GM18873 (cell line): Measurements from ENCODE around the gene RAP1GAP.

ENCODE experiments used
- ATAC-seq: cut with Tn5 transposase; IDR thresholded peaks from one replicate; pipeline ENCODE4 v1.9.1; 2021; ENCODE audit warnings: mild to moderate bottlenecking, moderate library complexity, moderate number of reproducible peaks; ENCODE audit not compliant: unreplicated experiment, low FRiP score

Gene RAP1GAP

DNA sequence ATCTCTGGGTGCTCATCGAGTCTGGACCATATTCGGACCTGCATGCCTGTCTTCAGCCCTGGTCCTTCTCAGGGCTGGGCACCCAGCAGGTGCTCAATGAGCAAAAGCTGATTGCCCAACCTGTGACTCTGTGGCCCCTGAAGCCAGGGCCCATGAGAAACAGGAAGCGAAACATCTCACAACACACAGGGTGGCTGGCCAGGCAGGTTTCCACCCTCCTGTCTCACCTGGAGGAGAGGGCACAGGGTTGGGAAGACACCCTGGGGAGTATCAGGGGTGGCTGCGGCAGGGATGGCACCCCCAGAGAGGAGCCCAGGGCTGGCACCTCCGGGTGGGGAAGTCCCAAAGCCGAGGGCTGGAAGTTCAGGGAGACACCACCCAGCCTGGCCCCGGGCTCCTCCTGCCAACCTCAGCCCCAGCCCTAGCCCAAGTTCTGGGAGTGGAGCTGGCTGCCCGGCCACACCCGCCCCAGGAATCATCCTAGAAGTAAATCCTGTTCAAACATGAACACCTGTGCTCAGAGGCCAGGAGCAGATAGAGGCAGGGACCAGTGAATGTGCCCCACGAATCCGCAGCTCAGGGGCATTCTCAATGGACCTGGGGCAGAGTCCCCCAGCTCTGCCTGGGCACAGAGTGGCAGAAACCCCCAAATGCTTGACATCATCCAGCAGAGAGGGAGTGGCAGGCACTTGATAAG is 54.6 kb downstream of the RAP1GAP start:
- no peak for ATAC-seq

DNA sequence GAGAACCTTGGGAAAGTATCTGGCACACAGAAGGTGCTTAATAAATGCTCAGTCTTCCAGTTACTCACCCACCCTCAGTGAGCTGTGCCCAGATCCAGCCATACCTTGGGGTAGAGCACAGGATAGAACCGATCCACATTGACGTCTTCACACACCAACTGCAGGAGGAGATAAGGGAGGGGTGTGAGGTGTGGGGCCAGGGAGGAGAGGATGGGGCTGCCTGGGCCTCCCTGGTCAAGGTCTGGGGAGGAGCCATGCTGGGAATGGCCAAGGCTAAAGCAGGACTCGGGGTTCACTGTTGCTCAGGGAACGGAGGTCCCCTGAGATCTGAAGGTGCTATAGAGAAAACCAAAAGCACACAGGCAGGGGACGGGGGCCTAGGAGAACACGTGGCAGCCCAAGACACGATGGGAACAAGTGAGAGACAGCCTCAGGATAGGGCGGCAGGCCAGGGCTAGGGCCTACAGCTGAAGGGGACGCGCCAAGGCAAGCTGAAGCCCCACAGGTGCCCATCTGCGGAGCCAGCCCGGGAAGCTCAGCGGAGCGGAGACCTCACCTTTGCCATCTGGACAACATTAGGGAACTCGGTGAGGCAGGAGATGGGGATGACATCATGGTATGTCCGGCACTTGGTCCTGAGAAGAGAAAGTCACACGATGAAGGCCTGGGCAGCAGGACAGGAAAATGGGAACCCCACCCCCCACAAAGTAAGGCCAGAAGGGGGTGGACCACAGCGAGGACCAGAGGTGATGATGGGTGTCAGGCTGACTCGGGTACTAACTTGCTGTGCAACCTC is 55.9 kb downstream of the RAP1GAP start:
- ATAC-seq, result no peak

DNA sequence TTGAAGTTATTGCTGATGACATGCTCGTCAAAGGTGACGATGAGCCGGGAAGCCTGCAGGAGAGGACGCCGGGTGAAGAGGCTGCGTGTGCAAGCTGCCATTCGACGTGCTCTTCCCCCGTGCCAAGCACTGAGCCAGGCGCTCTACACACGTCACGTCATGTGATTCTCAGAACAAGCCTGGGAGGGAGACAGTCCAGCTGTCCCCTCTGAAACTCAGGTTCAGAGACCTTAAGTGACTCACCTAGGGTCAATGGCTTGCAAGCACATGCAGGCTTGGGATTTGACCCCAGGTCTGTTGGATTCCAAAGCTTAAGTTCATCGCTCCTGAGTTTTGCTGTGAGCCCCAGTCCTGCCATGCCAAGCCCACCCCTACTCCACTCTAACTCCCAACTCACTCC is 57.1 kb downstream of the RAP1GAP start:
- no peak for ATAC-seq

DNA sequence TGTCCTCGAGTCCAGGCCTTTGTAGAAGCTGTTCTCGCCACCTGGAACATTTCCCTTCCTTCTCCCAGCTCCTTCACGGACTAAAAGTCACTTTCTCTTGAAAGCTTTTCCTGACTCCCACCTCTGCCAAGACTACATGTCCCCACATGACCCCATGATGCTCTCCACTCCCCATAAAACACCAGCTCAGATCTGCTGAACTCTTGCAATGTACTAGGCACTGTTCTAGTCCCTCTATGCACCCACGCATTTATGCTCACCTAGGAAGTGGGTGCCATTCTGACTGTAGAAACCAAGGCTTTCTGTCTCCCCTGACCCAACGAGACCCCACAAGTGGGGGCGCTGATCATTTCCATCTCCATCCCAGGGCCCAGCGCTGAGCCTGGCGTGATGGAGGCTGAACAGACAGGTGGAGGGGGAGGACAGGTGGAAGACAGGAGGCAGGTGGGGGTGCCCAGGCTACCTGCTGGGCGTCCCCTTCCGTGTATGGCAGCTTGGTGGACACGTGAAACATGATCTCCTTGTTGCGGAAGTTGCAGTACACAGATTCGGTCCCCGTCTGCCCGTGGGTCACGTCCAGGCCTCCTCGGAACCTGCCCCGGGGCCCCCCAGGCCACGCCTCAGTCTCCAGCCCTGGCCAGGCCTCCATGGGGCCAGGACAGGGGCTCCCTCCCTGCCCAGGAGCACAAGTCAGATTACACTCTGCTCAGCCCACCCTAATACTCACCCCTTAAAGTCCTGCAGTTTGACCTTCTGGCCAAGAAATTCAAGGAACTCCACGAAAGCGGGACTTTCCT is 58.0 kb downstream of the RAP1GAP start:
- ATAC-seq, result no peak

DNA sequence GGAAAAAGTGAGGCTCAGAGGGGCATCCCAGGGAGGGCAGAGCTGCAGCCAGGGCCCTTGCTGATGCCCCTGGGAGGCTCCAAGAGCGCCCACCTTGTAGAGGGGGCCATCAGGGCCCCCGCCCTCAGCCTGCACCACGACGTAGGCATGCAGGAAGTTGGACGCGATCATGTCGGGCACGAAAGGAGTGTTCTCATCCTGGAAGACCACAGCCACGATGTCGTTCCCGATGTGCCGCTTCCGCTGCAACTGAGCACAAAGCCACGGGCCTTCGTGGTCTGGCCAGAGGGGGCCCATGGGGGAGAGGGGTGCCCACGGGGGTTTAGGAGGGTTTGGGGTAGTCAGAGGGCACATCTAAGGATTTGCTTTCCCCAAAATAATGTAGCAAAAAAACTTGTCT is 59.1 kb downstream of the RAP1GAP start:
- ATAC-seq, result no peak

DNA sequence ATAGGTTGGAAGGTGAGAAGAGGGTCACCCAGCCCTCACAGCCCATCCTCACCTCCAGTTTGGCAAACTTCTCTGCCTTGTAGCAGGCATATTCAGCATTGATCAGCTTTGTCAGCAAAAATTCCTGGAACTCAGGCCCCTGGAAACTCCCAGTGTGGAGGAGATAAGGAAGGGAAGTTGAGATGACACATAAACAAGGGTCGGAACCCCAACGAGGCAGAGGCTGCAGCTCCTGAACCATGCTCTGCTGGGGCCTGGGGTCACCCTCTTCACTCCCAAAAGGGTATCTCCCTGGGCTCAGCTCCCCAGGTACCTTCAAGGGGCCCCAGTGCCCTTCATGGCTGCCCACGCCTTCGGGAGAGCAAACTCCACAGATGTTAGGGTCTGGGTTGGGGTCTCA is 60.4 kb downstream of the RAP1GAP start:
- no peak for ATAC-seq

DNA sequence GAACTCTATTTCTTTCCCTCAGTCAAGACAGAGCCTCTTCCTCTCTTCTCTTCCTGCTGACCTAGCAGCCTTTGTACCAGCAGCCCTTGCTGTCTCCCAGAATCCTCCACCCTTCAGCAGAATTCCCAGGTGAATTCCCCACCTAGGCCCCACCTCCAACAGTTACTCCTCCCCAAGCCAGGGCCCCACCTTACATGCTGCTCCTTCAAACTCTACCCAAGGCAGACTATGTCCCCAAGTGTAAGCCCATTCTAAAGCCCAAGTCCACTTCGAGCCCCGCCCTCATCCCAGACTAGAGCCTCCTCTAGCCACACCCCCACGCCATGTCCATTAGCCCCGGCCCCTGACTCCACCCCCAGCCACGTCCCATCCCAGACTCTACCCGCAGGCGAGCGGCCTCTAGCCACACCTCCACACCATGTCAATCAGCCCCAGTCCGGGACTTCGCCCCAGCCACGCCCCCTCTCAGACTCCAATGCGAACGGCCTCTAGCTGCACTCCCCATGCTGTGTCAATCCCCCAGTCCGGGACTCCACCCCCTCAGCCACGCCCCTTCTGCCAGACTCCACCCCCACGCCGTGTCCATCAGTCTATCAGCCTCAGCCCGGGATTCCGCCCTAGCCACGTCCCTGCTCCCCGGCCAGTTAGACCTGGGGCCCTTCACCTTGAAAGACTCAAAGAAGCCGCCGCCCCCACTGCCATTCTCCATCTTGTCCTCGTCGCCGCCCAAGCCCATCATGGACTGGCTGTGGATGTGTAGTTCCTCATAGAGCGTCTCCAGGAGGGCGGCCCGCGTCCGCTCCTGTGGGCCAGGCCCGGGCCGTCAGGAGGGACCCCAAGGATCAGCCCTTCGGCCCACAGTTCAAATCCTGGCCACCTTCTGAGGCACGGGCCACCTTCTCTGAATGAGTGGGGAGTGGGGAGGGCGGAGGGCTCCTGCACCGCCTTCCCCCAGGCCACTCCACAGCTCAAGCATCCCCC is 61.3 kb downstream of the RAP1GAP start:
- no peak for ATAC-seq

DNA sequence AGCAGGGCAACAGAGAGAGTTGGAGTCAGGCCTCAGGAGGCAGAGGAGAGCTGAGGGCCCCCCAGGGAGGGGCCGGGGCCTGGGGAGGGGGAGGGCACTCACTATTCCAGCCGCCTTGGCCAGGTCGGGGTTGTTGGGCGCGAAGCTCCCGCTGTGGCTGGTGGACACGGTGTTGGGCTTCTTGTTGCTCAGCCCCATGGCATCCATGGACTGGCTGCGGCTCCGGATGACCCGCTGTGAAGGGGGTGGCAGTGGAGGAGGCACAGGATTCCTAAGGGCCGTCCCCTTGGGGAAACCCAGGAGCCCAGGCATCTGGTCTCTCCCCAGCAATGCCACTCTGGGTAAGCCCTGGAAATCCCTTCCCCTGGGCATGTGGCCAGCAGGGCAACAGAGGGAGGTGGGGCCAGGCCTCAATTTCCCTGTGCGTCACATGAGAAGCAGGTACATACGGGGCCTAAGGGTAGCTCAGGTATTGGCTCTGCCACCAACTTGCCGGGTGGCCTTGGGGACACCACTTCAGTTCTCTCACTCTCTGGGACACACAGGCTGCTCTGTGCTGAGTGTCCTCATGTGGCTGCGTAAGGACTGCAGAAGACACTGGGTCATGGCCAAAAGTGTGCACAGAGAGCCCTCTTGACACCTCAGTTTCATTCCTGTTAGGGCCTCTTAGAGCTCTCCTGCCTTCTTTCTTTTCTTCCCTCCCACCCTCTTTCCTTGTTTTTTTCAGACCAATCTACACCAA is 63.0 kb downstream of the RAP1GAP start:
- ATAC-seq, result no peak

DNA sequence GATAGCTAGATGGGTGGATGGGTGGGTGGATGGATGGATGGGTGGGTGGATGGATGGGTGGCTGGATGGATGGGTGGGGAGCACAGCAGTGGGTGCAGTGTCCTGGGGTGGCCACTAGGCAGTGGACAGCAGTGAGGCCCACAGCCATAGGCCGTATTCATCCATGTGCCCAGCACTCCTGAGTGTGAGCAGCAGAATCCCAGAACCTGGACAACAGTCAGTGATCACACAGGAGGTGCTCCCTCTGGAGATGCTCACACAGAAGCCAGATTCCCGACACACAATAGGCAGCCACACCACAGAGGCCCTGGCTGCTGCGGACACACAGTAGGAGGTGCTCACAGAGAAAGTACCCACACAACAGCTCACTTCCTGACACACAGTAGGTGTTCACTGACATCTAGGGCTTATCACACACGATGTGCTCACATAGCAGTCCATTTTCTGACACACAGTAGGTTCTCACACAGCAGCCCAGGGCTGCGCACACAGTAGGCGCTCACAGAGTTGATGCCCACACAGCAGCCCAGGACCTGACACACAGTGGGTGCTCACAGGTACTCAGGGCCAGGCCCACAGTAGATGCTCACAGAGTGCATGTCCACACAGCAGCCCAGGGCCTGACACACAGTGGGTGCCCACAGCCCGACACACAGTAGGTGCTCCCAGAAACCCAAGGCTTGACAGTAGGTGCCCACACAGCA is 64.0 kb downstream of the RAP1GAP start:
- no peak for ATAC-seq

DNA sequence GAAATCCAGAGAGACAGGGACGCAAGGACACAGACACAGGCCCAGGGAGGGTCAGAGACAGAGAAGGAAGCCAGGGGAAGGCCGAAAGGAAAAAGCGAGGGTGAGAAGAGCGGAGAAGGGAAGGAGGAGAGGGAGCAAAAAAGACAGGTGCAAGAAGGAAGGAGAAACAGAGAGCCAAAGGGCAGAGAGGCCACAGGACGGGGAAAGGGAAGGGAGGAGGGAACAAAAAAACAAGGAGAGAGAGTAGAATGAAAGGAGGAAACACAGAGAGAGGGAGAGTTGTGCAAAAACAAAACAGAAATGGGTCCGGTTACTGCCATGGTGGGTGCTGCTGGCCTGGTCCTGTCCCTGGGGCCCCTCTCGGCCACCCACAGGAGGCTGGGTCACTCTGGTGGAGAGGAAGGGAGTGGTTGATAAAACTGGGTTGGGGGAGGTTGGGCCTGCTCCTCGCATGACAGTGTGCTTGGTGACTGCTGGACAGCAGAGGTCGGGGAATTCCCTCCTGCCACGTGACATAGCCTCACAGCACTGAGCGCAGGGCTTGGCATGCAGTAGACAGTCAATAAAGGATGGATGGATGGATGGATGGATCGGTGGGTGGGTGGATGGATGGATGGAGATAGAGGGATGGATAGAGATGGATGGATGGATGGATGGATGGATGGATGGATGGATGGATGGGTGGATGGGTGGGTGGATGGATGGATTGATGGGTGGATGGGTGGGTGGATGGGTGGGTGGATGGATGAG is 64.8 kb downstream of the RAP1GAP start:
- ATAC-seq, result no peak

DNA sequence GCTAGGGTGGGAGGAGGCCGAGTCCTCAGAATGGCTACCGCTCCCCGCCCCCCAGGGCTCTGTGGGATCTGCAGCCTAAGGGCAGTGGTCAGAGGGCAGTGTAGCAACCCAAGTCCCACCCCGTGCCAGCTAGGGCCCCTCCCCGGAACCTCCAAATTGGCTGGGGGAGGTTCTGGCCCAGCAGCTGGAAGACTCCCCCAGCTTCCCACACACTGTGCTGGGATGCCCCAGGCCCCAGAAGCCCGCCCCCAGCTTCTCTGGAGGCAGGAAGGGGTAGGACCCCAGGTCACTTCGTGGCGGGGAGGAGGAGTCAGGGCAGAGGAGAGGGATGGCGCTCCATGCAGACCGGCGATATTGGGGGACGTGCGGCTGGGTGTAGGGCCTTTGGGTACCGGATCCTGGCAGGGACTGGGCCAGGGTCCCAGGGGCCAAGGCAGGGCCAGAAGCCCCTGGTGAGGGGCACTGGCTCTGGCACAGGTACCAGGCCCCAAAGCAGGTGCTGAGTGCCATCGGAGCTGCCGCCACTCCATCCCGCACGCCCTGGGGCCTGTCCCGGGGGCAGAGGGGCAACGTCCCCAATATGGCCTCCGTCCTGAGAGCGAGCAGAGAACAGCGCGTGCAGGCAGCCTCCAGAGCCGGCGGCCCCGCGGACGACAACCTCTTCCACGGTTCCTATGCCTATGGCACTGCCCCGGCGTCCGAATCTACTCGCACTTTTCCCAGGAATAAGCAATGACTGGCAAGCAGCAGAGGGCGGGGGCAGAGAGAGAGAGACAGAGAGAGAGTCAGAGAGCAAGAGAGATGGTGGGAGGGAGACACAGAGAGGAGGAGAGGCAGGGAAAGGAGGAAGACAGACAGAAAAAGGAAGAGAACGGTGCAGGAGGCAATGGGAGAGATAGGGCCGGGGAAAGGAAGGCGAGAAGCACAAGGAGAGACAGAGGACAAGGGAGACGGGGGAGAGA is 65.7 kb downstream of the RAP1GAP start:
- ATAC-seq, result no peak

DNA sequence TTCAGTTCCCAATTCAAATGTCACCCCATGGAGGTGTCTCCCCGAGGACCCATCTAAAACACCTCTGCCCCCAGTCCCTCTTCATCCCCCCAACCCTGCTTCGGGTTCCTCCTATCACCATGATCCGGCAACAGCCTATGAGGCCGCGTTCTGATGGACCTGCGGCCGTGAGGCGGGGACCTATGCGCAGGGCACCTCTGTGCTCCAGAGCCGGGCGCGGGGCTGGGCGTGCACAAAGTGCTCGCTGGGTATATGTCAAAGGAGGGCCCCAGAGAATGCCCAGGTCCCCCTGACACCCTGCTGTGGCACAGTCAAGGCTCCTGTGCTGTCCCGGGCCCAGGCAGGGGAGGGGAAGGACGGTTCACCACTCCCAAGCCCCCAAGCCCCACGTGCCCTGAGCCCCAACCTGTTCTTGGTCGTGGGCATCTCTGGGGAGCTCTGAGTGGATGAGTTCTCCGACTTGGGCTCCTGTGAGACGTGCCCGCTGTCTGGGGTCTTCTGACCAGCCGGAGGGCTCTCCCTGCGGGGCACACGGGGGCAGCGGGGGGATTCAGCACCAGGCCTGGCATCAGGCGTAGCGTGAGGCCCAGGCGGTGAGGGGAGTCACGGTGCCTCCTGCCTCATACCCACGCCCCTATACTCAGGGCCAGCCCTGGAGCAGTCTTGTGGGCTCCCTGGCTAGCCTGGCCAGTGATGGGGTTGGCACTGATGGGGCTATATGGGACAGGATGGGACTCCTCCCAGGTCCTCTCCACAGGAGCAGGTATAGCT is 67.7 kb downstream of the RAP1GAP start:
- no peak for ATAC-seq

DNA sequence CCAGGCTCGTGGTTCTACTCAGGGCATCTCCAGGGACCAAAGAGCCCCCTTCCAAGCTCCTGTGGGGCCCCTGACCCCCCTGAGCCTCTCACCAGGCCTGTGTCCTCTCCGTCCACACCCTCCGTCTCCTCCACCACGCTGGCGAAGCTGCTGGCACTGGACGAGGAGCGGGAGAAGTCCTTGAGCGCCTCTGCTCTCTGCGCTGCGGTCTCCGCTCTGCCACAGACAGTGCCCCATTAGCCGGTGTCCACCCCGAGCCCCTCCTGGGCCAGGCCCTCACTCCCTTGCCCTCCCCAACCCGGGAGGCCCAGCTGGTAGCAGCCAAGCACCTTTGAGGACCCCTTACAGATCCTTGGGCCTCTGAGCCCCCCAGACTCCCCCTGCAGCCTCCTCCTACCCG is 69.8 kb downstream of the RAP1GAP start:
- ATAC-seq, result no peak

DNA sequence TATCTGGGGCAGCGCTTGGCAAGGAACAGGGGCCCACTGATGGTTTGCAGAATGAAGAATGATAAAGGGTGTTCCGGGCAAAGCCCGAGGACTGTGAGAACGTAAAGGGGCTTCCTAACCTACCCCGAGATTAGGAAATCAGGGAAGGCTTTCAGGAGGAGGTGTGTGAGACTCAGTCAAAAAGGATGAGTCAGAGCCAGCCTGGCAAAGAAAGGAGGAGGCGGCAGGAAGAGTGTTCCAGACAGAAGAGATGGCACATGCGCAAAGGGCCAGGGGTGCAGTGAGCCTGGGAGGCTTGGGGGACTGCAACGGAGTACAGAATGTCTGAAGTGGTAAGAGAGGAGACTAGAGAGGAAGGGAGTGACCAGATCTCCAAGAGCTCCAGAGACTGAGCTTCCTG is 70.3 kb downstream of the RAP1GAP start:
- no peak for ATAC-seq

DNA sequence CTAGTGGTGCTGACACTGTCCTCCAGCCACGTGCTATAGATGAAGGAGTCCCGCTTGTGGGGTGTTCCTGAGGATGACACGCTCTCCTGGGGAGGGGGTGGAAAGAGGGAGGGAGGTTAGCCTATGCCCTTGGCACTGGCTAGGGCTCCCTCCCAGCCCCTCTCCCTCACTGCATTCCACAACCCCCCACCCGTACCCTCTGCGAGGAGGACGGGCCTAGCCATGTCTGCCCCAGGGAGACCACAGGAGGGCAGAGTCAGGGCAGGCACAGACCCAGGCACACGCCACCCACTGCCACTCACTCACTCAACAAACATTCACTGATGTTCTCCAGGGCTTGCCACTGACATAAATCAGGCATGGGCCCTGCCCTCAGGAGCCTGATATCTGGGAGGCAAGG is 70.7 kb downstream of the RAP1GAP start:
- ATAC-seq, result no peak

DNA sequence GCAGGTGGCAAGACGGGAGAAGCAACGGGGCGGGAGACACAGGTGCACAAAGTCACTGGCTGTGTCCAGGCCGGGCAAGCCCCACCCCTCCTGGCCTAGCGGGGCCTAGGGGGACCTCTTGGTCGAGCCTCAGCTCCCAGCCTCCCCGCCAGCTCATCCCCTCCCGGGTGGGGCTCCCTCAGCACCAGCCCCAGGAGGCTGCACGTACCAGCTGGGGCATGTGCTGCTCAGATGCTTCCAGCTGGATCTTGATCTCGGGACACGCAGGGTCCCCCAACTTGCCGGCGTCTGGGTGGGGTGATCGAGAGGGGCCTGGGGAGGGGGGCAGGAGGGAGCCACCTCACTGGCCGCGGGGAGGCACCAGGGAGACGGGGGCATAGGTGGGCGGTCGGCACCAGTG is 71.4 kb downstream of the RAP1GAP start:
- no peak for ATAC-seq
